Dedifferentiated amniotic fluid mesenchymal stem cell (primary cell): ENCODE measurements around the gene LZTS2.
"Not testable (repeated sequence)": the region's sequence is repeated elsewhere in the genome, so short reads cannot be mapped to it uniquely, and the experiment has no call there.

Experiments
- DNase-seq: peaks from one replicate; pipeline ENCODE4 v3.0.0-alpha.2; 2016; ENCODE audit errors: extremely low spot score

The LZTS2 gene

GRCh38 chr10:100999742-101000126, at the start of gene LZTS2:
TSS of gene LZTS2 (plus strand) at chr10:100999808. CDS start at chr10:101002539, 2,731 bp downstream.
- DNase-seq: no peak

GRCh38 chr10:100960251-100960650, 39.4 kb upstream of the LZTS2 start:
- DNase-seq: no peak

GRCh38 chr10:100962351-100963080, 37.1 kb upstream of the LZTS2 start:
- no peak for DNase-seq

GRCh38 chr10:100963826-100964225, 35.8 kb upstream of the LZTS2 start:
- DNase-seq: no peak

- no peak for DNase-seq
Measured at GRCh38 chr10:100965820-100966219, 33.8 kb upstream of the LZTS2 start.

- no peak for DNase-seq
Measured at GRCh38 chr10:100966887-100967286, 32.7 kb upstream of the LZTS2 start.

GRCh38 chr10:100967332-100967731, 32.3 kb upstream of the LZTS2 start:
- DNase-seq: no peak

- DNase-seq: no peak
Measured at GRCh38 chr10:100968062-100968736, 31.4 kb upstream of the LZTS2 start.

GRCh38 chr10:100968863-100969186, 30.8 kb upstream of the LZTS2 start:
- no peak for DNase-seq

- DNase-seq: no peak
Measured at GRCh38 chr10:100969187-100970075, 30.2 kb upstream of the LZTS2 start, which contains the start of gene SEMA4G. TSS of gene SEMA4G (plus strand) at chr10:100969504. CDS start at chr10:100972913, 3,409 bp downstream.

- DNase-seq: no peak
Measured at GRCh38 chr10:100970076-100970913, 29.3 kb upstream of the LZTS2 start.

GRCh38 chr10:100970914-100971811, 28.4 kb upstream of the LZTS2 start:
- no peak for DNase-seq

GRCh38 chr10:100972115-100972903, 27.3 kb upstream of the LZTS2 start:
- DNase-seq: no peak

GRCh38 chr10:100972904-100973535, 26.6 kb upstream of the LZTS2 start:
- DNase-seq: no peak

GRCh38 chr10:100975397-100975796, 24.2 kb upstream of the LZTS2 start:
- DNase-seq: not testable (repeated sequence)

- no peak for DNase-seq
Measured at GRCh38 chr10:100976906-100977305, 22.7 kb upstream of the LZTS2 start.

- DNase-seq: no peak
Measured at GRCh38 chr10:100977436-100977835, 22.2 kb upstream of the LZTS2 start.

GRCh38 chr10:100978121-100978900, 21.3 kb upstream of the LZTS2 start:
- no peak for DNase-seq

- no peak for DNase-seq
Measured at GRCh38 chr10:100978901-100979195, 20.8 kb upstream of the LZTS2 start.
